T-helper 17 cell (primary cell): ENCODE measurements around the gene ACP1. TPM values are rescaled to one million over a fixed set of nuclear protein-coding genes. Genes with fewer than 3 reads are reported as not detected.

Experiments used
- ATAC-seq: fragments of 150-1000 bp; cut with Tn5 transposase; 2 replicates; pipeline ENCODE4 v1.10.0; 2021; ENCODE audit warnings: mild to moderate bottlenecking, moderate library complexity
- DNase-seq, 3 donors: peaks; one replicate each; pipeline versions ENCODE4 v3.0.0 to v3.0.0-alpha.2; 2020 to 2021
- H3K9me3 ChIP-seq: one replicate; pipeline ENCODE4 v1.7.0; 2013; ENCODE audit warnings: low read length, mild to moderate bottlenecking; ENCODE audit not compliant: control insufficient read depth, poor library complexity, severe bottlenecking
- H3K27ac Mint-ChIP-seq: one replicate; pipeline ENCODE4 v1.8.0; 2022; ENCODE audit warnings: mild to moderate bottlenecking, moderate library complexity, mixed read lengths
- H3K27me3 Mint-ChIP-seq: one replicate; pipeline ENCODE4 v1.8.0; 2022; ENCODE audit warnings: mixed read lengths
- H3K36me3 Mint-ChIP-seq: one replicate; pipeline ENCODE4 v1.8.0; 2022; ENCODE audit warnings: low read depth, mixed read lengths
- H3K4me1 Mint-ChIP-seq: one replicate; pipeline ENCODE4 v1.8.0; 2022; ENCODE audit warnings: mild to moderate bottlenecking, mixed read lengths
- H3K4me3 Mint-ChIP-seq: one replicate; pipeline ENCODE4 v1.8.0; 2022; ENCODE audit warnings: mild to moderate bottlenecking, moderate library complexity, mixed read lengths
- total RNA-seq, 4 donors: library from RNA in 2 of 4; stranded (reverse) in 2 of 4; gene quantifications; one replicate each; pipeline ENCODE4 v1.2.3 and lab custom pipeline; 2022 to 2026

ACP1 gene
- total RNA-seq, 2 donors from 2014 or later, result 71.2 to 87.2 TPM

- H3K9me3 ChIP-seq, result no peaks in the 10 kb centered on the region
- DNase-seq, result no peak
- no peak overlapping the region for H3K4me3 Mint-ChIP-seq
- ATAC-seq, result no peak
- H3K36me3 Mint-ChIP-seq, result peaks cover 12% of the 10 kb centered on the region
- no peak overlapping the region for H3K27ac Mint-ChIP-seq
- no peaks in the 10 kb centered on the region for H3K4me1 Mint-ChIP-seq
- no peaks in the 10 kb centered on the region for H3K27me3 Mint-ChIP-seq
Measured at GRCh38 chr2:238869-239268, 25.9 kb upstream of the ACP1 start.

GRCh38 chr2:244547-244946, 20.2 kb upstream of the ACP1 start:
- H3K4me1 Mint-ChIP-seq, result peaks cover 6% of the 10 kb centered on the region
- DNase-seq (no peak), ATAC-seq (no peak)
- H3K9me3 ChIP-seq, result no peaks in the 10 kb centered on the region
- no peaks in the 10 kb centered on the region for H3K27me3 Mint-ChIP-seq
- H3K27ac Mint-ChIP-seq, result no peak overlapping the region
- peaks cover 16% of the 10 kb centered on the region for H3K36me3 Mint-ChIP-seq
- H3K4me3 Mint-ChIP-seq, result no peak overlapping the region

- H3K27me3 Mint-ChIP-seq, result no peaks in the 10 kb centered on the region
- H3K4me3 Mint-ChIP-seq, result no peak overlapping the region
- H3K36me3 Mint-ChIP-seq, result peaks cover 6% of the 10 kb centered on the region
- ATAC-seq (peak; percentile 50), DNase-seq (peak in 1 of 3 donors; percentile 11)
- peaks cover 7% of the 10 kb centered on the region for H3K4me1 Mint-ChIP-seq
- no peak overlapping the region for H3K27ac Mint-ChIP-seq
- no peaks in the 10 kb centered on the region for H3K9me3 ChIP-seq
Measured at GRCh38 chr2:246489-247144, 18.1 kb upstream of the ACP1 start.

GRCh38 chr2:248724-249123, 16.0 kb upstream of the ACP1 start:
- H3K9me3 ChIP-seq, result no peaks in the 10 kb centered on the region
- H3K27me3 Mint-ChIP-seq, result no peaks in the 10 kb centered on the region
- H3K27ac Mint-ChIP-seq, result no peak overlapping the region
- peaks cover 7% of the 10 kb centered on the region for H3K4me1 Mint-ChIP-seq
- ATAC-seq (no peak), DNase-seq (no peak)
- no peak overlapping the region for H3K4me3 Mint-ChIP-seq
- peaks cover 6% of the 10 kb centered on the region for H3K36me3 Mint-ChIP-seq

- ATAC-seq, result no peak
- Mint-ChIP-seq H3K27me3 (no peaks in the 10 kb centered on the region), H3K27ac (no peak overlapping the region), H3K4me3 (no peak overlapping the region), H3K4me1 (peaks cover 7% of the 10 kb centered on the region), H3K36me3 (peaks cover 6% of the 10 kb centered on the region)
- DNase-seq, result no peak
- no peaks in the 10 kb centered on the region for H3K9me3 ChIP-seq
Measured at GRCh38 chr2:249538-250042, 15.2 kb upstream of the ACP1 start.

GRCh38 chr2:252001-252602, 12.6 kb upstream of the ACP1 start:
- ATAC-seq (no peak), DNase-seq (no peak)
- Mint-ChIP-seq H3K27me3 (no peaks in the 10 kb centered on the region), H3K4me1 (peaks cover 4% of the 10 kb centered on the region), H3K4me3 (no peak overlapping the region), H3K36me3 (peaks cover 4% of the 10 kb centered on the region), H3K27ac (no peak overlapping the region)
- no peaks in the 10 kb centered on the region for H3K9me3 ChIP-seq

- H3K9me3 ChIP-seq, result peaks cover 3% of the 10 kb centered on the region
- Mint-ChIP-seq H3K27me3 (no peaks in the 10 kb centered on the region), H3K4me3 (no peak overlapping the region), H3K36me3 (peaks cover 4% of the 10 kb centered on the region), H3K4me1 (peaks cover 4% of the 10 kb centered on the region), H3K27ac (no peak overlapping the region)
- DNase-seq, result no peak
- no peak for ATAC-seq
Measured at GRCh38 chr2:253202-253638, 11.5 kb upstream of the ACP1 start.

- ATAC-seq, result no peak
Measured at GRCh38 chr2:254241-254640, 10.5 kb upstream of the ACP1 start.

GRCh38 chr2:255195-255594, 9.6 kb upstream of the ACP1 start:
- Mint-ChIP-seq H3K36me3 (no peaks in the 10 kb centered on the region), H3K4me3 (no peak overlapping the region), H3K4me1 (peaks cover 2% of the 10 kb centered on the region), H3K27me3 (no peaks in the 10 kb centered on the region), H3K27ac (no peak overlapping the region)
- H3K9me3 ChIP-seq, result peaks cover 3% of the 10 kb centered on the region
- ATAC-seq (no peak), DNase-seq (no peak)

More at GRCh38 chr2:254241-254640, 10.5 kb upstream of the ACP1 start:
- no peak for DNase-seq
- Mint-ChIP-seq H3K36me3 (peaks cover under 1% of the 10 kb centered on the region), H3K27ac (no peak overlapping the region), H3K27me3 (no peaks in the 10 kb centered on the region), H3K4me1 (peaks cover 4% of the 10 kb centered on the region), H3K4me3 (no peak overlapping the region)
- peaks cover 3% of the 10 kb centered on the region for H3K9me3 ChIP-seq

- peaks cover 3% of the 10 kb centered on the region for H3K9me3 ChIP-seq
- Mint-ChIP-seq H3K27me3 (no peaks in the 10 kb centered on the region), H3K4me1 (peaks cover 2% of the 10 kb centered on the region), H3K36me3 (no peaks in the 10 kb centered on the region), H3K27ac (no peak overlapping the region), H3K4me3 (no peak overlapping the region)
- no peak for DNase-seq
- no peak for ATAC-seq
Measured at GRCh38 chr2:256094-256493, 8.7 kb upstream of the ACP1 start.

- Mint-ChIP-seq H3K27me3 (no peaks in the 10 kb centered on the region), H3K27ac (no peak overlapping the region), H3K36me3 (no peaks in the 10 kb centered on the region), H3K4me3 (no peak overlapping the region), H3K4me1 (peaks cover 2% of the 10 kb centered on the region)
- no peak for DNase-seq
- peaks cover 3% of the 10 kb centered on the region for H3K9me3 ChIP-seq
- ATAC-seq, result no peak
Measured at GRCh38 chr2:257429-257828, 7.3 kb upstream of the ACP1 start.

- H3K27ac Mint-ChIP-seq, result no peak overlapping the region
- H3K27me3 Mint-ChIP-seq, result no peaks in the 10 kb centered on the region
- DNase-seq (no peak), ATAC-seq (no peak)
- peaks cover 2% of the 10 kb centered on the region for H3K4me1 Mint-ChIP-seq
- H3K9me3 ChIP-seq, result peaks cover 3% of the 10 kb centered on the region
- no peak overlapping the region for H3K4me3 Mint-ChIP-seq
- H3K36me3 Mint-ChIP-seq, result no peaks in the 10 kb centered on the region
Measured at GRCh38 chr2:257842-258241, 6.9 kb upstream of the ACP1 start.

- DNase-seq, result no peak
- Mint-ChIP-seq H3K36me3 (no peaks in the 10 kb centered on the region), H3K27ac (no peak overlapping the region), H3K4me1 (peaks cover 5% of the 10 kb centered on the region), H3K4me3 (no peak overlapping the region), H3K27me3 (no peaks in the 10 kb centered on the region)
- H3K9me3 ChIP-seq, result peaks cover 3% of the 10 kb centered on the region
- no peak for ATAC-seq
Measured at GRCh38 chr2:258933-259332, 5.8 kb upstream of the ACP1 start.
